Upper lobe of right lung (tissue), 1 donor: Measurements from ENCODE around the gene RABGEF1. TPM values are rescaled to one million over a fixed set of nuclear protein-coding genes. Genes with fewer than 3 reads are reported as not detected.
A peak's percentile ranks its signal among the peaks of the same experiment; 100 is the strongest.

Experiments used
- ATAC-seq: fragments of 200-7000 bp; cut with Tn5 transposase; one replicate; pipeline ENCODE4 v1.9.1; 2020; ENCODE audit warnings: mild to moderate bottlenecking, moderate library complexity
- DNase-seq: peaks from one replicate; pipeline ENCODE4 v3.0.0-alpha.2; 2020
- H3K27ac ChIP-seq: fragments of 200-600 bp; one replicate; pipeline ENCODE4 v1.8.0; 2022
- H3K27me3 ChIP-seq: fragments of 200-600 bp; one replicate; pipeline ENCODE4 v1.8.0; 2022; ENCODE audit warnings: mild to moderate bottlenecking
- H3K36me3 ChIP-seq: fragments of 200-600 bp; one replicate; pipeline ENCODE4 v1.8.0; 2022
- H3K4me1 ChIP-seq: fragments of 200-600 bp; one replicate; pipeline ENCODE4 v1.8.0; 2022
- H3K4me3 ChIP-seq: fragments of 200-600 bp; one replicate; pipeline ENCODE4 v1.8.0; 2022; ENCODE audit warnings: mild to moderate bottlenecking
- H3K9me3 ChIP-seq: fragments of 200-600 bp; one replicate; pipeline ENCODE4 v1.8.0; 2022
- intact Hi-C: fragments of 100-400 bp; cut with DNase I; formaldehyde crosslinking; loops from one replicate; pipeline ENCODE4 v1.11.0; 2022
- total RNA-seq: library from RNA; stranded (reverse); fragmentation: NEBNext Ultra II Directional; extraction: Animal tissue kit (Norgen Biotek cat#: 25700); gene quantifications from one replicate; pipeline ENCODE4 v1.2.1, GENCODE V29; 2021
- TF ChIP-seq, protein P1 (sequence below): fragments of 200-600 bp; IDR thresholded peaks from one replicate; pipeline ENCODE4 v1.8.0; 2022; ENCODE audit warnings: antibody characterized with exemption
- donor health status: DM: no; HTN: yes; CAD: no; lungs with severe emphysema.

Gene RABGEF1
- total RNA-seq, 1 donor from 2014 or later, result 23.1 TPM

DNA sequence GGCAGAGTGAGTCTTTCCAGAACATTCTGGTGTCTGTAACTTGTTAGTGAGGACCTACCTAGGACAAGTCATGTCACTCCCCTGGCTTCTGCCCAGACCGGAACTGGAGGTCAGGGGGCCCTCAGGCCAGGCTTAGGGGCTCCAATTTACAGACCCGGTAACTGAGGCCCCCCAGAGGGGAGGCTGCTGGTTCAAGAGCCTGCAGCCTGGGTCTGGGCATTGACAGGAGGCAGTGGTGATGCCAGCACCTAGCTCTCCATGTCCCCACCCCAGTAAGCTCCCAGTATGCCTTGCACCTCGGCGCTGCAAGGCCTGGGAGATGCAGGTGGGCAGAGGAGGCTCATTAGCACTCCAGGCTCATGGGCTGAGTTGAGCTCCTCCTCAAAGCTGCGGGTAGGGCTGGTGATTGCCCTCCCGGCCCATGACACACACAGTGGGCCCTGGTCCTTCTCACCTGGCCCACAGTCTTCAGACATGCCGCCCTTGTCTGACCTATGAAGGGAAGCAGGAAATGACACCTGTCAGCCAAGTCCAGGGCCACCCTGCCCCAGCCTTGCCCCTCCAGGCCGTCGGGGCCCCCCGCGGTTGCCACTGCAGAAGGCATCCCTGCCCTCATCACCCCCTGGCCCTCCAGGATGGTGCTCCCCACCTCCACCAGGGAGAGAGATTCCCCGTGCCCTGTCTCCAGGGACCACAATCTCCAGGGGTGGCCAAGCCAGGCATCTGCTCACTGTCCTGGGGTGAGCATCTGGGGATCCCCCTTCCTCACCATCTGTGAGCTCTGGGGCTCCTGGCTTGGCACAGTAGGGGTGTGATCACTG lies 92.2 kb downstream of the RABGEF1 start:
- ATAC-seq, result peak; percentile 13
- no peak overlapping the region for H3K4me3 ChIP-seq
- H3K27me3 ChIP-seq, result no peaks in the 10 kb centered on the region
- intact Hi-C loops, result no loop called here
- H3K27ac ChIP-seq, result no peak overlapping the region
- DNase-seq, result no peak
- H3K4me1 ChIP-seq, result no peaks in the 10 kb centered on the region
- no peaks in the 10 kb centered on the region for H3K9me3 ChIP-seq
- no peaks in the 10 kb centered on the region for H3K36me3 ChIP-seq
- TF ChIP-seq, protein P1, sequence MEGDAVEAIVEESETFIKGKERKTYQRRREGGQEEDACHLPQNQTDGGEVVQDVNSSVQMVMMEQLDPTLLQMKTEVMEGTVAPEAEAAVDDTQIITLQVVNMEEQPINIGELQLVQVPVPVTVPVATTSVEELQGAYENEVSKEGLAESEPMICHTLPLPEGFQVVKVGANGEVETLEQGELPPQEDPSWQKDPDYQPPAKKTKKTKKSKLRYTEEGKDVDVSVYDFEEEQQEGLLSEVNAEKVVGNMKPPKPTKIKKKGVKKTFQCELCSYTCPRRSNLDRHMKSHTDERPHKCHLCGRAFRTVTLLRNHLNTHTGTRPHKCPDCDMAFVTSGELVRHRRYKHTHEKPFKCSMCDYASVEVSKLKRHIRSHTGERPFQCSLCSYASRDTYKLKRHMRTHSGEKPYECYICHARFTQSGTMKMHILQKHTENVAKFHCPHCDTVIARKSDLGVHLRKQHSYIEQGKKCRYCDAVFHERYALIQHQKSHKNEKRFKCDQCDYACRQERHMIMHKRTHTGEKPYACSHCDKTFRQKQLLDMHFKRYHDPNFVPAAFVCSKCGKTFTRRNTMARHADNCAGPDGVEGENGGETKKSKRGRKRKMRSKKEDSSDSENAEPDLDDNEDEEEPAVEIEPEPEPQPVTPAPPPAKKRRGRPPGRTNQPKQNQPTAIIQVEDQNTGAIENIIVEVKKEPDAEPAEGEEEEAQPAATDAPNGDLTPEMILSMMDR, result no peak

GRCh38 chr7:66837007-66837406 lies 96.5 kb downstream of the RABGEF1 start:
- no peak overlapping the region for H3K4me3 ChIP-seq
- H3K27ac ChIP-seq, result no peak overlapping the region
- no peaks in the 10 kb centered on the region for H3K4me1 ChIP-seq
- no peaks in the 10 kb centered on the region for H3K9me3 ChIP-seq
- H3K27me3 ChIP-seq, result no peaks in the 10 kb centered on the region
- intact Hi-C loops, result no loop called here
- TF ChIP-seq, protein P1, result peak; percentile 31
- H3K36me3 ChIP-seq, result no peaks in the 10 kb centered on the region
- DNase-seq (peak; percentile 53), ATAC-seq (peak; percentile 69)

DNA sequence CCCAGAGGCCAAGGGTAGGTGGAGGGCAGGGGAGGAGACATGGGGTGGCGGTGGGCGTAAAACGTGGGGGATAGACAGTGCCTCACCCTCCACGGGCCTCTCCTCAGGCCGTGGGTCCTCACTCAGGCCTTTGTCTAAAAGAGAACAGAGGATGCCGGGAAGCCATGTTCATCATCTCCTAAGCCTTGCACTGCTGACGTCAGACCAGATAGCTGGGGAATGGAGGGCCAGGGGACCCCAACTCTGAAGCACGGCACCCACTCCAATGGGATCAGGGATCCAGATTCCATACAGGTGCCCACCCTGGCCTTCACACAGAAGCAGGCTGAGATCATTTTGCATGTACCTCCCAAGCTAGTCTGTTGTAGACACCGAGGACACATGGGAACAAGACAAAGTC lies 97.1 kb downstream of the RABGEF1 start:
- no peak for DNase-seq
- no peaks in the 10 kb centered on the region for H3K9me3 ChIP-seq
- ATAC-seq, result no peak
- no peaks in the 10 kb centered on the region for H3K27me3 ChIP-seq
- TF ChIP-seq, protein P1, result no peak
- no peaks in the 10 kb centered on the region for H3K36me3 ChIP-seq
- no peaks in the 10 kb centered on the region for H3K4me1 ChIP-seq
- no peak overlapping the region for H3K27ac ChIP-seq
- no peak overlapping the region for H3K4me3 ChIP-seq
- intact Hi-C loops, result no loop called here

GRCh38 chr7:66839814-66840213 lies 99.3 kb downstream of the RABGEF1 start:
- intact Hi-C loops, result no loop called here
- Histone ChIP-seq H3K9me3 (no peaks in the 10 kb centered on the region), H3K4me3 (no peak overlapping the region), H3K27ac (no peak overlapping the region), H3K4me1 (no peaks in the 10 kb centered on the region), H3K27me3 (no peaks in the 10 kb centered on the region), H3K36me3 (no peaks in the 10 kb centered on the region)
- TF ChIP-seq, protein P1, result no peak
- ATAC-seq (no peak), DNase-seq (peak; percentile 53)

DNA sequence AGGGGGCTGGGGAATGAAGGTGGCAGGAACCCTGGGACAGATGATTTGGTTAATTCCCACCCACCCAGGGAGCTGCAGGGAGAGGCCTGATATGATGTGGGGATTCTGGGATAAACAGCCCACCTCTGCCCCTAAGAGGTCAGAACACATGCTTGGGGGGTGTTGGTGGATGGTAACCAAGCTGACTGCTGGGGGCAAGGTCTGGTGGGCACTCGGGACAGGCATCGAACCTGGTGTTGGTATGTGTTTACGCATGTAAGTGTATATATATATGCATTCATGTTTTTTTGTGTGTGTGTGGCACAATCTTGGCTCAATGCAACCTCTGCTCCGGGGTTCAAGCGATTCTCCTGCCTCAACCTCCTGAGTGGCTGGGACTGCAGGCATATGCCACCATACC lies 99.8 kb downstream of the RABGEF1 start:
- Histone ChIP-seq H3K27me3 (no peaks in the 10 kb centered on the region), H3K4me1 (peaks cover under 1% of the 10 kb centered on the region), H3K27ac (no peak overlapping the region), H3K4me3 (no peak overlapping the region), H3K9me3 (no peaks in the 10 kb centered on the region), H3K36me3 (no peaks in the 10 kb centered on the region)
- intact Hi-C loops, result no loop called here
- TF ChIP-seq, protein P1, result no peak
- ATAC-seq (no peak), DNase-seq (peak; percentile 30)
